ENCODE results near the gene SLC8A1.

SLC8A1 gene

GRCh38 chr2:40279001-40279400, 172.9 kb downstream of the SLC8A1 start:
- DNase-seq, result no peak
- TF ChIP-seq EZH2 (IDR thresholded peaks at IDR 0.05; ENCODE audit: borderline replicate concordance, low read depth, low read length, severe bottlenecking) (no peak), CTCF (IDR thresholded peaks at IDR 0.05; ENCODE audit: borderline replicate concordance, extremely low read depth, low read length, poor library complexity, severe bottlenecking) (no peak)

GRCh38 chr2:40276076-40276475, 175.8 kb downstream of the SLC8A1 start:
- Histone ChIP-seq H3K4me1 (ENCODE audit: insufficient read depth, low read length) (no peaks in the 10 kb centered on the region), H3K9ac (ENCODE audit: low read depth, low read length) (no peak overlapping the region), H3K9me3 (ENCODE audit: insufficient read depth, low read length, severe bottlenecking) (no peaks in the 10 kb centered on the region), H3K4me3 (ENCODE audit: low read depth in 1 of 2, low read length in 2 of 2) (no peak overlapping the region), H4K20me1 (ENCODE audit: insufficient read depth, low read length) (no peaks in the 10 kb centered on the region), H3K36me3 (ENCODE audit: insufficient read depth, low read length) (no peaks in the 10 kb centered on the region), H3K27ac (ENCODE audit: low read length) (no peak overlapping the region), H3K79me2 (ENCODE audit: insufficient read depth, low read length) (no peaks in the 10 kb centered on the region), H3K4me2 (ENCODE audit: insufficient read depth, low read length) (no peak overlapping the region), H2AFZ (ENCODE audit: low read depth, low read length) (no peak overlapping the region), H3K27me3 (ENCODE audit: insufficient read depth, low read length, poor library complexity) (no peaks in the 10 kb centered on the region)
- TF ChIP-seq CTCF (IDR thresholded peaks at IDR 0.05; ENCODE audit: borderline replicate concordance, extremely low read depth, low read length, poor library complexity, severe bottlenecking) (no peak), EZH2 (IDR thresholded peaks at IDR 0.05; ENCODE audit: borderline replicate concordance, low read depth, low read length, severe bottlenecking) (no peak)
- DNase-seq (no peak), ATAC-seq (ENCODE audit: insufficient read depth, low read depth) (no peak)

More at GRCh38 chr2:40279001-40279400, 172.9 kb downstream of the SLC8A1 start:
- no peaks in the 10 kb centered on the region for H3K79me2 ChIP-seq (ENCODE audit: insufficient read depth, low read length)
- H4K20me1 ChIP-seq (ENCODE audit: insufficient read depth, low read length), result no peaks in the 10 kb centered on the region
- H3K4me2 ChIP-seq (ENCODE audit: insufficient read depth, low read length), result no peak overlapping the region
- H3K9ac ChIP-seq (ENCODE audit: low read depth, low read length), result no peak overlapping the region
- H3K9me3 ChIP-seq (ENCODE audit: insufficient read depth, low read length, severe bottlenecking), result no peaks in the 10 kb centered on the region
- no peak overlapping the region for H2AFZ ChIP-seq (ENCODE audit: low read depth, low read length)
- no peak overlapping the region for H3K4me3 ChIP-seq (ENCODE audit: low read depth in 1 of 2, low read length in 2 of 2)
- H3K36me3 ChIP-seq (ENCODE audit: insufficient read depth, low read length), result no peaks in the 10 kb centered on the region
- H3K27ac ChIP-seq (ENCODE audit: low read length), result no peak overlapping the region
- ATAC-seq (ENCODE audit: insufficient read depth, low read depth), result no peak
- H3K4me1 ChIP-seq (ENCODE audit: insufficient read depth, low read length), result no peaks in the 10 kb centered on the region
- no peaks in the 10 kb centered on the region for H3K27me3 ChIP-seq (ENCODE audit: insufficient read depth, low read length, poor library complexity)

- no peak overlapping the region for H3K4me2 ChIP-seq (ENCODE audit: insufficient read depth, low read length)
- ATAC-seq (ENCODE audit: insufficient read depth, low read depth) (no peak), DNase-seq (no peak)
- no peaks in the 10 kb centered on the region for H3K27me3 ChIP-seq (ENCODE audit: insufficient read depth, low read length, poor library complexity)
- no peaks in the 10 kb centered on the region for H3K79me2 ChIP-seq (ENCODE audit: insufficient read depth, low read length)
- no peak overlapping the region for H3K9ac ChIP-seq (ENCODE audit: low read depth, low read length)
- H3K27ac ChIP-seq (ENCODE audit: low read length), result no peak overlapping the region
- no peaks in the 10 kb centered on the region for H3K9me3 ChIP-seq (ENCODE audit: insufficient read depth, low read length, severe bottlenecking)
- H3K36me3 ChIP-seq (ENCODE audit: insufficient read depth, low read length), result no peaks in the 10 kb centered on the region
- no peak for TF ChIP-seq EZH2 (IDR thresholded peaks at IDR 0.05; ENCODE audit: borderline replicate concordance, low read depth, low read length, severe bottlenecking)
- TF ChIP-seq CTCF (IDR thresholded peaks at IDR 0.05; ENCODE audit: borderline replicate concordance, extremely low read depth, low read length, poor library complexity, severe bottlenecking), result no peak
- H4K20me1 ChIP-seq (ENCODE audit: insufficient read depth, low read length), result no peaks in the 10 kb centered on the region
- no peak overlapping the region for H2AFZ ChIP-seq (ENCODE audit: low read depth, low read length)
- no peaks in the 10 kb centered on the region for H3K4me1 ChIP-seq (ENCODE audit: insufficient read depth, low read length)
- H3K4me3 ChIP-seq (ENCODE audit: low read depth in 1 of 2, low read length in 2 of 2), result no peak overlapping the region
Measured at GRCh38 chr2:40274270-40274669, 177.6 kb downstream of the SLC8A1 start.

GRCh38 chr2:40273734-40274182, 178.1 kb downstream of the SLC8A1 start:
- Histone ChIP-seq H3K9ac (ENCODE audit: low read depth, low read length) (no peak overlapping the region), H3K4me1 (ENCODE audit: insufficient read depth, low read length) (no peaks in the 10 kb centered on the region), H3K27ac (ENCODE audit: low read length) (no peak overlapping the region), H2AFZ (ENCODE audit: low read depth, low read length) (no peak overlapping the region), H3K27me3 (ENCODE audit: insufficient read depth, low read length, poor library complexity) (no peaks in the 10 kb centered on the region), H3K9me3 (ENCODE audit: insufficient read depth, low read length, severe bottlenecking) (no peaks in the 10 kb centered on the region), H3K4me3 (ENCODE audit: low read depth in 1 of 2, low read length in 2 of 2) (no peak overlapping the region), H3K36me3 (ENCODE audit: insufficient read depth, low read length) (no peaks in the 10 kb centered on the region), H3K4me2 (ENCODE audit: insufficient read depth, low read length) (no peak overlapping the region), H3K79me2 (ENCODE audit: insufficient read depth, low read length) (no peaks in the 10 kb centered on the region), H4K20me1 (ENCODE audit: insufficient read depth, low read length) (no peaks in the 10 kb centered on the region)
- no peak for ATAC-seq (ENCODE audit: insufficient read depth, low read depth)
- no peak for DNase-seq
- TF ChIP-seq EZH2 (IDR thresholded peaks at IDR 0.05; ENCODE audit: borderline replicate concordance, low read depth, low read length, severe bottlenecking), result no peak
- TF ChIP-seq CTCF (IDR thresholded peaks at IDR 0.05; ENCODE audit: borderline replicate concordance, extremely low read depth, low read length, poor library complexity, severe bottlenecking), result no peak
